ENCODE measurements around the gene DUSP16. TPM values are rescaled to one million over a fixed set of nuclear protein-coding genes. Genes with fewer than 3 reads are reported as not detected.

DUSP16 gene
- total RNA-seq, 1 donor from 2014 or later = 2.0 TPM

- intact Hi-C loops (cut with micrococcal nuclease) = no loop called here
- POLR2A ChIA-PET = no interaction called here
- ATAC-seq (ENCODE audit: low read depth) = no peak
Observed at GRCh38 chr12:12553208-12553785, 9.4 kb downstream of the DUSP16 start.

GRCh38 chr12:12551115-12551514 is 11.5 kb downstream of the DUSP16 start:
- H3K9me3 Mint-ChIP-seq = no peaks in the 10 kb centered on the region
- no peak for TF ChIP-seq CTCF (IDR thresholded peaks at IDR 0.05)
- no peak overlapping the region for H3K4me3 Mint-ChIP-seq
- ATAC-seq (ENCODE audit: low read depth) = no peak
- H3K27me3 Mint-ChIP-seq = no peaks in the 10 kb centered on the region
- intact Hi-C loops (cut with micrococcal nuclease) = no loop called here
- H3K27ac Mint-ChIP-seq = no peak overlapping the region
- ChIA-PET CTCF (no interaction called here), POLR2A (no interaction called here)
- DNase-seq = no peak
- H3K36me3 Mint-ChIP-seq (ENCODE audit: low read depth) = no peaks in the 10 kb centered on the region
- peaks cover 6% of the 10 kb centered on the region for H3K4me1 Mint-ChIP-seq

More at GRCh38 chr12:12553208-12553785, 9.4 kb downstream of the DUSP16 start:
- no peak for DNase-seq
- CTCF ChIA-PET = interaction anchor here (0.7 kb wide), 1 partner anchor 54 kb away, joined by 3 read pairs; no protein-coding TSS in a partner anchor
- Mint-ChIP-seq H3K36me3 (ENCODE audit: low read depth) (no peaks in the 10 kb centered on the region), H3K27ac (no peak overlapping the region), H3K4me3 (no peak overlapping the region), H3K4me1 (peaks cover 6% of the 10 kb centered on the region), H3K9me3 (no peaks in the 10 kb centered on the region), H3K27me3 (no peaks in the 10 kb centered on the region)
- no peak for TF ChIP-seq CTCF (IDR thresholded peaks at IDR 0.05)

GRCh38 chr12:12550277-12550676 is 12.4 kb downstream of the DUSP16 start:
- ChIA-PET CTCF (no interaction called here), POLR2A (interaction anchor here (0.7 kb wide), 1 partner anchor 139 kb away, joined by 3 read pairs; no protein-coding TSS in a partner anchor)
- ATAC-seq (ENCODE audit: low read depth) = no peak
- Mint-ChIP-seq H3K4me3 (no peak overlapping the region), H3K4me1 (peaks cover 6% of the 10 kb centered on the region), H3K9me3 (no peaks in the 10 kb centered on the region), H3K36me3 (ENCODE audit: low read depth) (no peaks in the 10 kb centered on the region), H3K27ac (no peak overlapping the region), H3K27me3 (no peaks in the 10 kb centered on the region)
- DNase-seq = no peak
- intact Hi-C loops (cut with micrococcal nuclease) = no loop called here
- TF ChIP-seq CTCF (IDR thresholded peaks at IDR 0.05) = no peak

- Mint-ChIP-seq H3K9me3 (no peaks in the 10 kb centered on the region), H3K4me1 (peaks cover 6% of the 10 kb centered on the region), H3K4me3 (no peak overlapping the region), H3K27ac (no peak overlapping the region), H3K27me3 (no peaks in the 10 kb centered on the region), H3K36me3 (ENCODE audit: low read depth) (no peaks in the 10 kb centered on the region)
- ATAC-seq (ENCODE audit: low read depth) (no peak), DNase-seq (no peak)
- no peak for TF ChIP-seq CTCF (IDR thresholded peaks at IDR 0.05)
- ChIA-PET CTCF (no interaction called here), POLR2A (interaction anchor here (0.7 kb wide), 1 partner anchor 138 kb away, joined by 3 read pairs; no protein-coding TSS in a partner anchor)
- intact Hi-C loops (cut with micrococcal nuclease) = no loop called here
Observed at GRCh38 chr12:12549426-12549825, 13.2 kb downstream of the DUSP16 start.

- intact Hi-C loops (cut with micrococcal nuclease) = no loop called here
- no peak for TF ChIP-seq CTCF (IDR thresholded peaks at IDR 0.05)
- ChIA-PET POLR2A (interaction anchor here (0.7 kb wide), 1 partner anchor 1936 kb away, joined by 8 read pairs; no protein-coding TSS in a partner anchor), CTCF (no interaction called here)
- no peak overlapping the region for H3K27ac Mint-ChIP-seq
- peaks cover 6% of the 10 kb centered on the region for H3K4me1 Mint-ChIP-seq
- H3K36me3 Mint-ChIP-seq (ENCODE audit: low read depth) = no peaks in the 10 kb centered on the region
- H3K4me3 Mint-ChIP-seq = no peak overlapping the region
- no peak for DNase-seq
- no peaks in the 10 kb centered on the region for H3K27me3 Mint-ChIP-seq
- no peaks in the 10 kb centered on the region for H3K9me3 Mint-ChIP-seq
- peak; percentile 45 for ATAC-seq (ENCODE audit: low read depth)
Observed at GRCh38 chr12:12548713-12549112, 13.9 kb downstream of the DUSP16 start.
